ENCODE results near the gene WNK3. TPM values are rescaled to one million over a fixed set of nuclear protein-coding genes. Genes with fewer than 3 reads are reported as not detected.

The WNK3 gene
- total RNA-seq, 1 donor from 2014 or later = 19.7 TPM

GRCh38 chrX:54166915-54167314, 190.9 kb downstream of the WNK3 start:
- Mint-ChIP-seq H3K36me3 (ENCODE audit: unreplicated experiment) (no peaks in the 10 kb centered on the region), H3K4me3 (ENCODE audit: unreplicated experiment) (no peak overlapping the region), H3K27me3 (ENCODE audit: unreplicated experiment) (no peaks in the 10 kb centered on the region), H3K4me1 (ENCODE audit: low read depth, unreplicated experiment) (no peaks in the 10 kb centered on the region), H3K27ac (ENCODE audit: unreplicated experiment) (no peak overlapping the region), H3K9me3 (ENCODE audit: unreplicated experiment) (no peaks in the 10 kb centered on the region)
- DNase-seq = no peak
- TF ChIP-seq CTCF (IDR thresholded peaks at IDR 0.05; ENCODE audit: partially characterized antibody, unreplicated experiment) = no peak

GRCh38 chrX:54157561-54157960, 200.3 kb downstream of the WNK3 start:
- Mint-ChIP-seq H3K27ac (ENCODE audit: unreplicated experiment) (no peak overlapping the region), H3K36me3 (ENCODE audit: unreplicated experiment) (no peaks in the 10 kb centered on the region), H3K27me3 (ENCODE audit: unreplicated experiment) (no peaks in the 10 kb centered on the region), H3K4me1 (ENCODE audit: low read depth, unreplicated experiment) (no peaks in the 10 kb centered on the region), H3K4me3 (ENCODE audit: unreplicated experiment) (no peak overlapping the region), H3K9me3 (ENCODE audit: unreplicated experiment) (peaks cover 1% of the 10 kb centered on the region)
- TF ChIP-seq CTCF (IDR thresholded peaks at IDR 0.05; ENCODE audit: partially characterized antibody, unreplicated experiment) = no peak
- no peak for DNase-seq

Other genes with a start within 250 kb of the WNK3 start
- gene FAM120C, start 174.8 kb downstream of the WNK3 start, total RNA-seq (ENCODE audit: unreplicated experiment) = 5.9 TPM
- gene TSR2, start 82.4 kb upstream of the WNK3 start, total RNA-seq (ENCODE audit: unreplicated experiment) = 32.0 TPM
- gene FGD1, start 138.2 kb upstream of the WNK3 start, total RNA-seq (ENCODE audit: unreplicated experiment) = 18.8 TPM
- 29.2 TPM for gene GNL3L, start 172.2 kb upstream of the WNK3 start, total RNA-seq (ENCODE audit: unreplicated experiment)

All from glutamatergic neuron (in vitro differentiated cells).